NCI-H748 (cell line): ENCODE results near the gene KIF15.
"Not testable (repeated sequence)": the region's sequence is repeated elsewhere in the genome, so short reads cannot be mapped to it uniquely, and the experiment has no call there.

Experiments
- DNase-seq: peaks from one replicate; lab custom pipeline; 2025; ENCODE audit not compliant: unreplicated experiment; lab: John Stamatoyannopoulos, UW

KIF15 gene

DNA sequence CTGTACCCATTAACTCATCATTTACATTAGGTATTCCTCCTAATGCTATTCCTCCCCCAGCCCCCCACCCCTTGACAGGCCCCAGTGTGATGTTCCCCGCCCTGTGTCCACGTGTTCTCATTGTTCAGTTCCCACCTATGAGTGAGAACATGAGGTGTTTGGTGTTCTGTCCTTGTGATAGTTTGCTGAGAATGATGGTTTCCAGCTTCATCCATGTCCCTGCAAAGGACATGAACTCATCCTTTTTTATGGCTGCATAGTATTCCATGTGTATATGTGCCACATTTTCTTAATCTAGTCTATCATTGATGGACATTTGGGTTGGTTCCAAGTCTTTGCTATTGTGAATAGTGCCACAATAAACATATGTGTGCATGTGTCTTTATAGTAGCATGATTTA, 54.7 kb downstream of the KIF15 start:
- DNase-seq: not testable (repeated sequence)

DNA sequence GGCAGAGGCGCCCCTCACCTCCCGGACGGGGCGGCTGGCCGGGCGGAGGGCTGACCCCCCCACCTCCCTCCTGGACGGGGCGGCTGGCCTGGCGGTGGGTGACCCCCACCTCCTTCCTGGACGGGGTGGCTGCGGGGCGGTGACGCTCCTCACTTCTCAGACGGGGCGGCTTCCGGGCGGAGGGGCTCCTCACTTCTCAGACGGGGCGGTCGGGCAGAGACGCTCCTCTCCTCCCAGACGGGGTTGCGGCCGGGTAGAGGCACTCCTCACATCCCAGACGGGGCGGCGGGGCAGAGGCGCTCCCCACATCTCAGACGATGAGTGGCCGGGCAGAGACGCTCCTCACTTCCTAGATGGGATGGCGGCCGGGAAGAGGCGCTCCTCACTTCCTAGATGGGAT, 59.6 kb downstream of the KIF15 start:
- DNase-seq: not testable (repeated sequence)

DNA sequence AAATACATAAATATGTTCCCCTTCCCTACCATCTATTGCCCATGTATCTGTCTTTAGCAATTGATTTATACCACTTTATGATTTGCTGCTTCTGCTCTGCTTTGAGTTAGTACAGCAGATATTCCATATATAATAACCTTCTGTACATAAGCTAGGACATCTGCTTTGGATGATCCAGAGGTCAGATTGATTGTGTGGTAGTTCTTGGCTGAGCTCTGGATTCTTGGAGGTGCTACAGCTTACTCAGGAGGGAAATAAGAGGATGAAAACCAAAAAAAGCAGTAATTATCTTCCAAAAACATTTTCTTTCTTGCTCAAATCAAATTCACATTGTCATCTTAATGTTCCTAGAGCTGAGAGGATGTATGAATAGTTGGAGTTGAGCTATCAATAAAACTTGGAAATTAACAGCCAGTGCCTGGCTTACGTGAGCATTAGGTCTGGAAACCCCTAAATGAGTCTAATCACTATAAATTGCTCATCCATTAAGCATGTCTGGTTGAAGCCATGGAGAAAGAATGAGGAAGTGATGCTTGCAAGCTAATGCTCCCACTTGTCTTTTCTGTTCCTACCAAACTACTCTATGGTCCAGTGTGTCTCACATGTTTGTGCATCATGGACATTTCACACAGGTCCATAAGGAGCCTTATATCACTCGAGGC, 63.8 kb downstream of the KIF15 start:
- DNase-seq: no peak

DNA sequence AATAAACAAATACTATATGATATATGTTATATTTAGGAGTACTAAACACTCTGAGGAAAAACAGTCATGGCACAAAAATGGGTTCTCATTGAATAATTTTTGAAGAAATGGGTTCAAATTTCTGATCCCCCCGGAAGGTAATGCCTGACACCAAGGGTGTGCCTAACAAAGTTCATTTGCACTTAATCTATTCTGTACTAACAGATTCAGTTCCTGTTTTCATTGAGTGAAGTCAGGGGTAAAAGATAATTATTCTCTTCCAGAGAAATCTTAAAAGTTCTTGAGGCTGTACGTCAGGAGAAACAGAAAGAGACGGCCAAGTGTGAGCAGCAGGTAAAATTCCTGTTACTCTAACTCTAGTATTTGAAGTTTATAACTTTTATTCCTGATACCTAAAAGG, 65.6 kb downstream of the KIF15 start:
- DNase-seq: no peak

DNA sequence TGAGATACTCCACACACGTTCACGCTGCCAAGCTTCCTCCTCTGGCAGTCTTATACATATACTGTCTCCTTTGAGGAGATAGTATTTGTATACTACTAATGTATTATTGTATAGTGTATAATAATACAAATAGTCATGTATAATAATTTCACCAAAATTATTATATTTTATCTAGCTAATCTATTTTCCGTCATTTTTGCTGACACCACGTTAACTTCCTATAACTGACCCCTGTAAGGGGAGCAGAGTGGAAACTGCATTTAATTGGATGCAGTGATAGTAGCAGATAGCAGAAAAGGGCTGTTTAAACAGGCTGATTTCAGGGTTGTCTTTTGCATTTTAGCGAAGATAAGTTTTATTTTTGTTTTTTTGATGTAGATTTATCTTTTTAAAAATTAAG, 69.6 kb downstream of the KIF15 start:
- no peak for DNase-seq

DNA sequence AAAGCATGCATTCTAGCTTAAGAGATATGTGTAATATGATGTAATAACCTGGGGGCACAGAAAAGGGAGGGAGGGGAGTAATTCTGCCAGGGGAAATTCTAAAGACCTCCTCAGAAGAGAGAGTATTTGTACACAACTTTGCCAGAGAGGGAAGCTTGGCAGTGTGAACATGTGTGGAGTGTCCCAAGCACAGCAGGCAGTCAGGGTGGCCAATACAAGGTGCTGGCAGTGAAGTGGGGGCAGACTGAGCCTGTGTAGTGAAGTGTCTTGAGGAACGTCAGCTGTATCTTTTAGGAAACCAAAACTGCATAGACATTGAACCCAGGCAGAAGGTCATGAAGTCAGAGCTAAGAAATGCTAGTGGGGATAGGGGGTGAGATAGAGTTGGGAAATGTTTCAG, 70.4 kb downstream of the KIF15 start:
- DNase-seq: no peak

DNA sequence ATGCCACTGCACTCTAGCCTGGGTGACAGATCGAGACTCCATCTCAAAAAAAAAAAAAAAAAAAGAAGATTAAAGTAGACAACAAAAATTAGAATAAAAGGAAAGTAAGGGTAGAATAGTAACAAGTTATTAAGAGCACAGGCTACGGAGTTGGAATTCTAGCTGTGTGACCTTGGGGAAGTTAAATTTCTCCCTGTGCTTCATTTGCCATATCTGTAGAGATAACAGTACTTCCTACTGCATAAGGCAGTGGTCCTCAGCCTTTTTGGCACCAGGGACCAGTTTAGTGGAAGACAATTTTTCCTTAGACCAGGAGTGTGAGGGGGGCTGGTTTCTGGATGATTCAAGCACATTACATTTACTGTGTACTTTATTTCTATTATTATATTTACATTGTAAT, 71.4 kb downstream of the KIF15 start:
- no peak for DNase-seq

DNA sequence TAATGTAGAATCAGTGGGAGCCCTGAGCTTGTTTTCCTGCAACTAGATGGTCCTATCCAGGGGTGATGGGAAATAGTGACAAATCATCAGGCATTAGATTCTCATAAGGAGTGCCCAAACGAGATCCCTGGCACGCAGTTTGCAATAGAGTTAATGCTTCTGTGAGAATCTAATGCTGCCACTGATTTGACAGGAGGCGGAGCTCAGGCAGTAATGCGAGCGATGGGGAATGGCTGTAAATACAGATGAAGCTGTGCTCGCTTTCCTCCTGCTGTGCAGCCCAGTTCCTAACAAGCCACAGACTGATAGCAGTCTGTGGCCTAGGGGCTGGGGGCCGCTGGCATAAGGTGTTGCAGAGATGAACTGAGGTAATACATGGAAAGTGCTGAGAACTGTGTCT, 71.8 kb downstream of the KIF15 start:
- DNase-seq: no peak

DNA sequence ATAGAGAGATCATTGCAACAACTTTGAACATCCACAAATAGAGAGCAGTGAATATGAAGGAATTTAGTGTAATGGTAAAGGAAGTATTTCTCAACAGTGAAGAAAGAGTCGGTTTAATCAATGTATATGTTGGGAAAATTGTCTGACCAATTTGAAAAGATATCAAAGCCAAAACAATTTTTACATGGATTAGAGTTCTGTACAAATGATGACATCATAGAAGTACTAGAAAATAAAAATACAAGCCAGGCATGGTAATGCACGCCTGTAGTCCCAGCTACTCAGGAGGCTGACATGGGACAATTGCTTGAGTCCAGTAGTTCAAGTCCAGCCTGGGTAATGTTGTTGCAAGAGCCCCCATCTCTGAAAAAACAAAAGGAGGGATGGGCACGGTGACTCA, 74.1 kb downstream of the KIF15 start:
- no peak for DNase-seq

DNA sequence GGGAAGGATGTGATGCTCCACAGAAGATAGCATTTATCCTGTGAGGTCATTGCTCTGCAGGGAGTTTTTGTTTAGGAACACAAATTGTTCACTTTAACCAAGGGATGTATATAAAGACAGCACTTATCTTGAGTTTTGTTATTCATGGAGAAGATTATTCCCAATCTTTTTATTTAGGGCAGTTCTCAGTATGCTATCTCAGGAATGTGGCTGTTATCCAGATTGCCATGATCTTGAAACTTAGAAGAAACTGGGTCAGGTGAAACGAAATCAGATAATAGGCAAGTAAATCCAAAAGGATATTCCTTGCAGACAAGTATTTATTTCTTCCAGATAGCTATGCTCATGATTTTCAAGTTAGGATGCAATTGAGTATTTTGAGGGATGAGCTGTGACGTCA, 80.8 kb downstream of the KIF15 start:
- no peak for DNase-seq

DNA sequence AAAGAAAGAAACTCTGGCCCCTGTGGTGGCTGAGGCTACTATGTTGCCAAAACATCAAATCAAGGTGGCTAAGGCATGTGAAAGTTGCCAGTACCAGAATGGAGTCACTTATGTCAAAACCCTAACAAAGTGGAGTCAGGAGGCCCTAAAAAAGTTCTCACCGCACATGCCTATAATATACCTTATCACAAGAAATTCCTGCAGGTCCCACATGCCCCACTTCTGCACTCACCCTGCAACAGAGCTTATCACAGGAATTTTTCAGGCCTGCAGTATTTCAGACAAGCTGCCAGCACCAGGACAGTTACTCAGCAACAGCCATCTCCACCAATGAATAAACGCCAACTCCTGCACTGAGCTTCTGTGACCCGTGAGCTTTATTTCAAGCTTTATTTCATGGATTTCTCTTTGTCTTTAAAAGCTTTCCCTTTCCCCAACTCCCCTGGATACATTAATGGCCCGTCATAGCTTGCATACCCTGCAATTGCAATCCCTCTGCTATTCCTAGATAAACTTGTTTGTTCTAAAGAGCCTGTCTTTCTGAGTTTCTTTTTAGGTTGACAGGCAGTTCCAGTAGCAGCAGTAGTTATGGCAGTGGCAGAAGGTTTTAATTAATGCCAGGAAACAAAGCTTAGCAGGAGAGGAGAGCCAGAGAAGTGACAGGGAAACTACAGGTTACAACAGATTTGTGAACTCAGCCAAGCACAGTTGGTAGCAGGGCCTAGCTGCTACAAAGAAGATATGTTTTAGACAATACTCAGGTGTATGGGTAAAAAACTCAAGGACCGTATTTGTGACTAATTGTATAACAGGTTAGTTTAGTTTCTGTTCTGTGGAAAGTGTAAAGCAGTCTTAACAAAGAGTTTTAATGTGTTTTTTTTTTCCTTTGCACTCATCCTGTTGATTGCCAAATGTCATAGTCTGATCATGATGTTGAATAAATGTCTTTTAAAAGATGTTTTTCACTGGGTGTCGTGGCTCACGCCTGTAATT, 84.2 kb downstream of the KIF15 start:
- no peak for DNase-seq

DNA sequence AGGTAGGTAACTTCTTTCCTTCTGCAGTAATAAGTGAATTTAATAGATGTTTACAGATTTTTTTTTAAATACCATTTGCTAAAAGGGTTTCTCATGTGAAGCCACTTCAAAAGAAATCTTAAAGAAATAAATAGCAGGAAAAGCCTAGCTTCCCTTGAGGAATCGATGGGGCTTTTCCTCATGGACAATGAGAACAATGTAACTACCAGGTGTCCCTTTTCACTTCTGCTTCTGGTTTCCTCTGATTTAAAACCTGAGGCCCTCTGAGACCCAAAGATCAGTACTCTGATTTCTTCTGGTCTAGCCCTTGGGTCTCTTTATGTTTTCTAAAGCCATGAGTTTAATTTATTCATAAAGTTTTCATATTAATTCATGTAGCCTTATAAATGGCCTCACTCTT, 87.0 kb downstream of the KIF15 start:
- DNase-seq: no peak

DNA sequence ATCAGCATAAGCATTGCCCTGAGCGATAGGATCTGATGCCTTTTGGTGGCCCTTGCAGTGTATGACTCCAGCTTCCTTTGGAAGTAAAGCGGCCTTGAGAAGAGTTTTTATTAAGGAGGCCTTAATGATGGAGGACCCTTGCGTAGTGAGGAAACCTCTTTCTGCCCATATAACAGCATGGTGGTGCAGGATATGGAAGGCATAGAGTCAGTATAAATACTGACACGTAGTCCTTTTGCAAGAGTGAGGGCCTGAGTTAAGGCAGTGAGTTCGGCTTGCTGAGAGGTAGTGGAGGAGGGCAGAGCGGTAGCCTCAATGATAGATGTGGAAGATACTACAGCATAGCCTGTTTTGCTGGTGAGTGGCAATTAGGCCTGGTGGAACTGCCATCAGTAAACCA, 95.1 kb downstream of the KIF15 start:
- not testable (repeated sequence) for DNase-seq

DNA sequence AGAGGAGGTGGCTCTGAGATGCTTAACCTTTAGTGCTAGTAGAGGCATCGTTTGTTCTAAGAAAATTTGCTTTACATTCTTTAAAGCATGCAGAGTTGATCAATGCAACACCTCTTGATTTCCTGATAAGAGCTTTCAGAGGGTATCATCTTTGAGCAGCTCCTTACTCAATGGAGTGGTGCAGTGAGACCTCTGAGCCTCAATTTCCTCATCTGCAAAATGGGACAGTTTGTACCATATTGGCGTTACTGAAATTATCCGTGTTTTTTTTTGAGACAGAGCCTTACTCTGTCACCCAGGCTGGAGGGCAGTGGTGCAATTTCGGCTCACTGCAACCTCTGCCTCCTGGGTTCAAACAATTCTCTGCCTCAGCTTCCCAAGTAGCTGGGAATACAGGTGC, 98.5 kb downstream of the KIF15 start:
- DNase-seq: no peak

DNA sequence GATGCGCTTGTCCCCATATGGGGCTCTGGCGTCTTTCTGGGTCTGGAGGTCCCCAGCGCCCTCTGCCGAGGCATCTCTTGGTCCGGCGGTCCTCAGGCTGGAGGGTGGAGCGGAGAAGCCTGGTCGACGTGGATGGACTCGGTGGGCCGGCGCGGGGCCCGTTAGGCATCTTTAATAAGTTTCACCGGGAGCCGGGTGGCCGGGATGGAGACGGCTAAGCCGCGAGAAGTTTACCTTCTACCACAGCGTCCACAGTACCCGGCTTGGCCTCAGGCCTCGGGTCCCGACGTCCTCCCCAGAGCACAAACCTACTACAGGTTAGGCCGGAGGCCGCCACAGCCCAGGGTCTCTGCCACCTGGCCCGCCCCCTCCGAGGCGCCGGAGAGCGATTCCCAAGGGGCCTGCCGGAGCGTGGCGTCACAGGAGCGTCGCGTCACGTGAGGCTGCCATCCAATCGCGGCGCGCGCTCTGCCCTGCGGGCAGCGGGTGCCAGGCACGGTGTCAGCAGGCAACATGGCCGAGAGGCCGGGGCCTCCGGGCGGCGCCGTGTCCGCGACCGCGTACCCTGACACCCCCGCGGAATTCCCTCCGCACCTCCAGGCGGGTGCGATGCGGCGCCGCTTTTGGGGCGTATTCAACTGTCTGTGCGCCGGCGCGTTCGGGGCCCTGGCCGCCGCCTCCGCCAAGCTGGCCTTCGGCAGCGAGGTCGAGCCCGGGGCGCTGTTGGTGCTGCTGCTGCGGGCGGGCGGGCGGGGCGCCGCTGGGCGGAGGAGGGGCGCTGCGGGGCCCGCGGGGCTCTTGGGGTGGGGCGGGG, 100.0 kb downstream of the KIF15 start, which contains the start of gene TMEM42:
TSS of gene TMEM42 (plus strand) at position 501 of the 814 bp plus-strand sequence. CDS start at position 514, 13 bp downstream.
- DNase-seq: peak; percentile 88

DNA sequence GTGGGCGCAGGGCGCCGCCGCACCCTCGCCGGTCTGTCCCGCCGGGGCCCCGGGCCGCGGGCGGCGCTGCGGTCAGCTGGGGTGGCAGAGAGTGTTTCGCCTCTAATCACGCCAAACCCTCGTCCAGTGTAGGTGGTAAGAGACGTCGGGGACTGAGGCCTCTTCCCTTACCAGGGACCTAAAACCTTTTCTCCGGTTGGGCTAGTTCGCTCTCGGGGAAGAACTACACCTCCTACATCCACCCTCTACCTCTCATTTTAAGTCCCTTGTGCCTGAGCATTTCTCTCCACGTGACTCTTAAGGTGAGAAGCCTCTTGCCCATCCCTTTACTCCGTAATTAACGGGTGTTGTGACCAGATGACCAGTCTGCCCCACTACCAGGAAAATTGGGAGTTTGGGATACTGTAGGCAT, 100.6 kb downstream of the KIF15 start:
- DNase-seq: peak; percentile 27

DNA sequence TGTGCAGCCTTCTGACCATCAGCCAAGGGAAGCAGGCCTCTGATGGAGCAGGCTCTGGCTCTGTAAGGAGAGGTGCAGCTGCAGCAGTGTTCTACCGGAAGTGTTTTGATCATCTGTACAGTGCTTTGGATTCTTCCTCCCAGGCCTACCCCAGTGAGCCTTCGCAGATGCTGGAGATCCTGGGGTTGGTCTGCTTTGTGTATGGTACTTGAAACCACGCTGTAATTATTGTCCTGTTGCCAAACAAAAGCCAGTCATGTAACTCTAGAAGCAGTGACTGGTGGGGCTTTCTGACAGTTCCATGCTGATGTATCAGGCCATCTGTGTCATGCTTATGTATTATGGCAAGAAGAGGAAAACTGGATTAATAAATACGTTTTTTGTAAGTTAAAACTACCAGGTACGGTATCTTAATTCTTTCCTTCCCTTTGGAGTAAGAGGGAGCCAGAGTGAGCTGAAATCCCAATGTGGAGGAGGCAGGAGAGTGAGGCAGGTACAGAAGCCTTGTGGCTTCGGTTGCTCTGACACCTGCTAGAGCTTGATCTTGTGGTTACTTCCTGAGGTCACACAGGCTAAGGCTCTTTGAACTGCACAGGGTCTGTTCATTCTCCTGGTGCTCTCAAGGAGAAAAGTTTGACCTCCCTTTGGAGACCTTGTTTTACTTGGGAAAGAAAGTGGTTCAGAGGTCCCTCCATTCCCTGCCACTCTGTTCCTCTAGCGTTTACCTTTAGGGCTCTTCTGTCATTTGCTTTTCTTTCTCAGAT, 103.9 kb downstream of the KIF15 start:
- peak; percentile 75 for DNase-seq

DNA sequence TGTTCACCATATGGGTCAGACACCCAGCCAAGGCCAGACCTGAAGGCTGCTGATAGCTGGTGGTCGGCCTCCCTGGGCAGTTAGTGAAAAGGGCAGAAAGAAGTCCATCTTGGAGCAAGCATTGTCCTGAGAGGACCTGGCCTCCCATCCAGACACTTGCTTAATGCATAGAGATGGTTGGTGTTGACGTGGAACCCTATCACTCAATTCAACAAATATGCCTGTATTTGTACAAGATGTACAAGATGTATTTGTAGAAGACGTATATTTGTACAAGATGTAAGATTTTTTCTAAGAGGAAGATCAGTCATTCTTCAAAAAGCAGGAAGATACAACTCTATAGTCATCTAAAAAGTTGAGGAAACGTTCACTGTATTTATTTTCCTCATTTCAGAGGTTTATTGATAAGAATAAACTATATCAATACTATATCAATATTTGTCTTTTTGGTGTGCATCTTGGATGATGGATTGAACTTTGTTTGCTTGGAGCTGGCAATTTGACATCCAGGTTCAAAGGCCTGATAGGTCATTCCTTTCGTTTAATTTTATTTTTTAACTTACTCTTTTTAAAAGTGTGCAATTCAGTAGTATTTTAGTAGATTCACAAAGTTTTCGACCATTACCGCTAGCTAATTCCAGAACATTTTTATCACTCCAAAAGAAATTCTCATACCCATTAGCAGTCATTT, 106.0 kb downstream of the KIF15 start:
- DNase-seq: no peak

DNA sequence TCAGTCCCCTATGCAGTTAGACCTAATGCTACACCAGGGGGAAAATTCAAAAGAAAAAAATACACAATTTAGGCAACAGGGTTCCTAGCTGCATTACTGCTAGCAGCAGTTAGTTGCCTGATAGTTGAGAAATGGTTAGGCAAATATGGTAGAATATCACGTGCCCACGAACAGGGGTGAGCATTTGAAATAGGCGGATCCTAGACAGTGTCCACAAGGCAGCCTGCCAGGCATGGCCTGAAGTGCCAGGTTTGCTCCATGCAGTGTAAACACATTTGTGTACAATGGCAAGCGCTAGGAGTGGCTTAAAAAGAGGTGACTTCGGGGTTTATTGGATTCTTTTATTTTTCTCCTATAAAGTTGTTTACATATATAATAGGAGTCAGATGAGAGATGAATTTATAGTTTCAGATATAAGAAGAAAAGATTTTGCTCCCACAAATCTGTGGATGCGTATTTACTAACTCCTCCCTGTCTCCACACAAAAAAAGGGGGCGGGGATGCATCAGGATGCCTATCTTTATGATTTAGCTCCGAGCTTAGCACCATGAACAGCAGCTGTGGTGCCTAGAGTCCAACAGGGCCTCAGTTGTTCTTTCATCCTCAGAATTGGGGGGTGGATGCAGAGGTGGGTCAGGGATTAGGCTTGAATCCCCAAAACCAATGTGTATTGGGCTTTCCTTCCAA, 108.9 kb downstream of the KIF15 start:
- peak; percentile 73 for DNase-seq
